Peyer's patch (tissue), 4 donors: ENCODE data around the gene SAYSD1. TPM values are rescaled to one million over a fixed set of nuclear protein-coding genes. Genes with fewer than 3 reads are reported as not detected.
A peak's percentile ranks its signal among the peaks of the same experiment; 100 is the strongest.

Source experiments
- DNase-seq, 3 donors: peaks; one replicate each; pipeline ENCODE4 v3.0.0-alpha.2; 2017 to 2019
- H3K27ac ChIP-seq, 4 donors: fragments of 200-600 bp; sonication (generic); one replicate each; pipeline ENCODE4 v1.5.1; 2016 to 2019
- H3K27me3 ChIP-seq, 2 donors: fragments of 200-600 bp; sonication (generic); one replicate each; pipeline ENCODE4 v1.5.1; 2019
- H3K36me3 ChIP-seq, 3 donors: fragments of 200-600 bp; sonication (generic); one replicate each; pipeline ENCODE4 v1.5.1; 2016 to 2019
- H3K4me1 ChIP-seq, 4 donors: fragments of 200-600 bp; sonication (generic); one replicate each; pipeline ENCODE4 v1.5.1; 2016 to 2019
- H3K4me3 ChIP-seq, 4 donors: fragments of 200-600 bp; sonication (generic); 1 replicate in 3 of 4; 2 replicates in 1 of 4; pipeline ENCODE4 v1.5.1; 2016 to 2019; ENCODE audit warnings: mild to moderate bottlenecking in 1 of 4
- H3K9me3 ChIP-seq, 4 donors: fragments of 200-600 bp; sonication (generic); one replicate each; pipeline ENCODE4 v1.5.1; 2016 to 2019; ENCODE audit warnings: mild to moderate bottlenecking in 1 of 4
- CTCF ChIP-seq, 6 experiments: fragments of 450-650 bp in 4 of 6; fragments of 200-600 bp in 2 of 6; sonication (generic) in 1 of 6; IDR thresholded peaks; one replicate each; pipeline ENCODE4 v1.5.1; 2017 to 2019; ENCODE audit warnings: antibody characterized with exemption in 6 of 6, mild to moderate bottlenecking in 3 of 6, moderate library complexity in 1 of 6
- POLR2A ChIP-seq, 2 donors: fragments of 450-650 bp; IDR thresholded peaks; one replicate each; pipeline ENCODE4 v1.5.1; 2017; ENCODE audit warnings: antibody characterized with exemption in 2 of 2, mild to moderate bottlenecking in 2 of 2, moderate library complexity in 2 of 2
- total RNA-seq, 4 donors: library from RNA; depleted of rRNA; stranded (reverse); fragments of >200 nt; gene quantifications; one replicate each; pipeline ENCODE4 v1.1.0, GENCODE V29; 2016

The SAYSD1 gene
- total RNA-seq, 4 donors from 2014 or later: 12.4 to 24.7 (median 19.1) TPM

GRCh38 chr6:39054577-39055142 is 60.3 kb downstream of the SAYSD1 start:
- TF ChIP-seq CTCF (IDR thresholded peaks at IDR 0.05) (no peak), POLR2A (IDR thresholded peaks at IDR 0.05) (no peak)
- peaks cover 0 to 5% (median 0%) of the 10 kb centered on the region in 4 donors for H3K4me1 ChIP-seq
- H3K36me3 ChIP-seq: no peaks in the 10 kb centered on the region
- H3K27ac ChIP-seq: peak overlapping the region in 1 of 4 donors; percentile 60
- H3K9me3 ChIP-seq: no peaks in the 10 kb centered on the region
- no peaks in the 10 kb centered on the region for H3K27me3 ChIP-seq
- no peak overlapping the region for H3K4me3 ChIP-seq
- peak in 2 of 3 donors; percentile 52 to 53 for DNase-seq

Other genes with a start within 250 kb of the SAYSD1 start
- under 1 TPM in 2 of 4 donors, not detected in 2; 0.38 to 0.67 TPM for gene GLP1R, start 66.4 kb downstream of the SAYSD1 start, total RNA-seq
- 100 to 1,000 TPM in 3 of 4 donors, 10 to 100 TPM in 1; 10.7 to 150 (median 115) TPM for gene KCNK5, start 114.3 kb upstream of the SAYSD1 start, total RNA-seq
- 1 to 10 TPM in 2 of 4 donors, under 1 TPM in 1, not detected in 1; 0.67 to 2.1 (median 1.7) TPM for gene KCNK17, start 199.2 kb upstream of the SAYSD1 start, total RNA-seq
- gene KCNK16, start 207.5 kb upstream of the SAYSD1 start, total RNA-seq: not detected